NCI-H510A treated with DMSO at 0.1 percent for 48 hours (cell line): ENCODE measurements around the gene SLC35F1.
"Not testable (repeated sequence)": the region's sequence is repeated elsewhere in the genome, so short reads cannot be mapped to it uniquely, and the experiment has no call there.

Source experiments
- DNase-seq: peaks from one replicate; lab custom pipeline; 2025; lab: John Stamatoyannopoulos, UW

Gene SLC35F1

GRCh38 chr6:117927866-117928265 is 20.8 kb downstream of the SLC35F1 start:
- no peak for DNase-seq

GRCh38 chr6:117928833-117929232 is 21.8 kb downstream of the SLC35F1 start:
- no peak for DNase-seq

GRCh38 chr6:117929501-117929900 is 22.4 kb downstream of the SLC35F1 start:
- no peak for DNase-seq

GRCh38 chr6:117930645-117931044 is 23.6 kb downstream of the SLC35F1 start:
- DNase-seq, result no peak

- no peak for DNase-seq
Measured at GRCh38 chr6:117932001-117932400, 24.9 kb downstream of the SLC35F1 start.

GRCh38 chr6:117932676-117933075 is 25.6 kb downstream of the SLC35F1 start:
- DNase-seq, result no peak

- no peak for DNase-seq
Measured at GRCh38 chr6:117933471-117933870, 26.4 kb downstream of the SLC35F1 start.

- DNase-seq, result no peak
Measured at GRCh38 chr6:117938311-117938995, 31.4 kb downstream of the SLC35F1 start.

- no peak for DNase-seq
Measured at GRCh38 chr6:117947234-117947633, 40.2 kb downstream of the SLC35F1 start.

- DNase-seq, result no peak
Measured at GRCh38 chr6:117951783-117952182, 44.7 kb downstream of the SLC35F1 start.

GRCh38 chr6:117955684-117956256 is 48.7 kb downstream of the SLC35F1 start:
- no peak for DNase-seq

GRCh38 chr6:117956386-117956785 is 49.3 kb downstream of the SLC35F1 start:
- DNase-seq, result no peak

GRCh38 chr6:117958536-117958935 is 51.5 kb downstream of the SLC35F1 start:
- DNase-seq, result no peak

- no peak for DNase-seq
Measured at GRCh38 chr6:117960877-117961276, 53.8 kb downstream of the SLC35F1 start.

GRCh38 chr6:117961301-117961700 is 54.2 kb downstream of the SLC35F1 start:
- no peak for DNase-seq

- DNase-seq, result not testable (repeated sequence)
Measured at GRCh38 chr6:117965763-117966162, 58.7 kb downstream of the SLC35F1 start.

- DNase-seq, result no peak
Measured at GRCh38 chr6:117971637-117972036, 64.6 kb downstream of the SLC35F1 start.

GRCh38 chr6:117974914-117975627 is 68.0 kb downstream of the SLC35F1 start:
- no peak for DNase-seq

GRCh38 chr6:117976030-117976651 is 69.1 kb downstream of the SLC35F1 start:
- DNase-seq, result peak; percentile 36

GRCh38 chr6:117985916-117986315 is 78.9 kb downstream of the SLC35F1 start:
- DNase-seq, result no peak

GRCh38 chr6:117986396-117986795 is 79.3 kb downstream of the SLC35F1 start:
- no peak for DNase-seq

- DNase-seq, result no peak
Measured at GRCh38 chr6:117989086-117989485, 82.0 kb downstream of the SLC35F1 start.

- DNase-seq, result no peak
Measured at GRCh38 chr6:117990151-117990550, 83.1 kb downstream of the SLC35F1 start.
